Loucy (cell line): ENCODE measurements around the gene EPB41.

Source experiments
- EZH2phosphoT487 ChIP-seq: fragments of 200-600 bp; IDR thresholded peaks from 2 replicates; pipeline ENCODE4 v1.6.1; 2018; ENCODE audit warnings: antibody characterized with exemption, mild to moderate bottlenecking, moderate library complexity, borderline replicate concordance
- TF ChIP-seq, protein P1 (sequence below): fragments of 200-600 bp; sonication (generic); conservative IDR thresholded peaks from 2 replicates; pipeline ENCODE4 v1.5.1; 2014; ENCODE audit warnings: mild to moderate bottlenecking, antibody characterized with exemption, low read length

DNA sequence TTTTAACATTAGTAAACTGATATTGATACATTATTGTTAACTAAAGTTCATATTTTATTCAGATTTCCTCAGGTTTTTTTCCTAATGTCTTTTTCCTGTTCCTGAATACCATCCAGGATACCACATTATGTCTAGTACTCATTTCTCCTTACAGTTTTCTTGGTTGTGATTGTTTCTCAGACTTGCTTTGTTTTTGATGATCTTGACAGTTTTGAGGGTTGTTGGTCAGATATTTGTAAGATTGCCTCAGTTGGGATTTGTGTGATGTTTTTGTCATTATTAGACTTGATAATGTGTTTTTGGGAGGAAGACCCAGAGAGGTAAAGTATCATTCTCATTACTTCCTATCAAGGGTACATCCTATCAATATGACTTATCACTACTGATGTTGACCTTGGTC lies 19.5 kb downstream of the EPB41 start:
- TF ChIP-seq, protein P1, sequence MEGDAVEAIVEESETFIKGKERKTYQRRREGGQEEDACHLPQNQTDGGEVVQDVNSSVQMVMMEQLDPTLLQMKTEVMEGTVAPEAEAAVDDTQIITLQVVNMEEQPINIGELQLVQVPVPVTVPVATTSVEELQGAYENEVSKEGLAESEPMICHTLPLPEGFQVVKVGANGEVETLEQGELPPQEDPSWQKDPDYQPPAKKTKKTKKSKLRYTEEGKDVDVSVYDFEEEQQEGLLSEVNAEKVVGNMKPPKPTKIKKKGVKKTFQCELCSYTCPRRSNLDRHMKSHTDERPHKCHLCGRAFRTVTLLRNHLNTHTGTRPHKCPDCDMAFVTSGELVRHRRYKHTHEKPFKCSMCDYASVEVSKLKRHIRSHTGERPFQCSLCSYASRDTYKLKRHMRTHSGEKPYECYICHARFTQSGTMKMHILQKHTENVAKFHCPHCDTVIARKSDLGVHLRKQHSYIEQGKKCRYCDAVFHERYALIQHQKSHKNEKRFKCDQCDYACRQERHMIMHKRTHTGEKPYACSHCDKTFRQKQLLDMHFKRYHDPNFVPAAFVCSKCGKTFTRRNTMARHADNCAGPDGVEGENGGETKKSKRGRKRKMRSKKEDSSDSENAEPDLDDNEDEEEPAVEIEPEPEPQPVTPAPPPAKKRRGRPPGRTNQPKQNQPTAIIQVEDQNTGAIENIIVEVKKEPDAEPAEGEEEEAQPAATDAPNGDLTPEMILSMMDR: no peak
- no peak for TF ChIP-seq EZH2phosphoT487
